Fibroblast of the aortic adventitia (primary cell): ENCODE results near the gene RANBP9. TPM values are rescaled to one million over a fixed set of nuclear protein-coding genes. Genes with fewer than 3 reads are reported as not detected.

ENCODE experiments used
- DNase-seq: peaks from one replicate; pipeline ENCODE4 v3.0.0-alpha.2; 2010; ENCODE audit warnings: low read depth
- H3K4me3 ChIP-seq: 2 replicates; pipeline ENCODE4 v1.5.1; 2011; ENCODE audit warnings: low read depth, mild to moderate bottlenecking, control low read depth, low read length, moderate library complexity
- CTCF ChIP-seq: IDR thresholded peaks from 2 replicates; pipeline ENCODE4 v1.5.1; 2011; ENCODE audit warnings: mild to moderate bottlenecking, low read length, control low read depth, inconsistent platforms; ENCODE audit not compliant: insufficient read depth
- total RNA-seq: library from RNA; depleted of rRNA; stranded (reverse); fragments of >200 nt; gene quantifications from 2 replicates; pipeline ENCODE4 v1.2.3, GENCODE V29; 2012; ENCODE audit warnings: low replicate concordance

RANBP9 gene
- total RNA-seq, 1 donor: 35.5 TPM

- TF ChIP-seq CTCF: no peak
- peak within 1 kb of the TSS; percentile 78 for H3K4me3 ChIP-seq
- peak; percentile 78 for DNase-seq
Measured at GRCh38 chr6:13574571-13575376, 136.9 kb downstream of the RANBP9 start, which contains the start of gene SIRT5. Gene SIRT5 (plus strand): TSS chr6:13574601. CDS start chr6:13584111, 9,510 bp downstream.

GRCh38 chr6:13574149-13574570, 137.5 kb downstream of the RANBP9 start:
- peak; percentile 61 for TF ChIP-seq CTCF
- peak overlapping the region; percentile 78 for H3K4me3 ChIP-seq
- peak; percentile 87 for DNase-seq

GRCh38 chr6:13573669-13574110, 137.9 kb downstream of the RANBP9 start:
- H3K4me3 ChIP-seq: peak overlapping the region; percentile 78
- peak; percentile 27 for DNase-seq
- no peak for TF ChIP-seq CTCF

GRCh38 chr6:13572951-13573654, 138.5 kb downstream of the RANBP9 start:
- TF ChIP-seq CTCF: no peak
- H3K4me3 ChIP-seq: peak overlapping the region; percentile 78
- DNase-seq: no peak

GRCh38 chr6:13572240-13572639, 139.4 kb downstream of the RANBP9 start:
- no peak for TF ChIP-seq CTCF
- no peak for DNase-seq
- no peak overlapping the region for H3K4me3 ChIP-seq

Other genes with a start within 250 kb of the RANBP9 start
- 2.6 and 3.0 TPM in 2 replicates for gene GFOD1, start 224.2 kb downstream of the RANBP9 start, total RNA-seq
- 4.9 and 8.6 TPM in 2 replicates for gene SIRT5, start 137.2 kb downstream of the RANBP9 start, total RNA-seq
- gene NOL7, start 96.5 kb downstream of the RANBP9 start, total RNA-seq: 64.6 and 181 TPM in 2 replicates
- gene MCUR1, start 102.7 kb upstream of the RANBP9 start, total RNA-seq: 7.8 and 12.9 TPM in 2 replicates
- 0.74 and 2.9 TPM in 2 replicates for gene RNF182, start 213.1 kb upstream of the RANBP9 start, total RNA-seq